ENCODE measurements around the gene ROMO1. TPM values are rescaled to one million over a fixed set of nuclear protein-coding genes. Genes with fewer than 3 reads are reported as not detected.
"Not testable (repeated sequence)": the region's sequence is repeated elsewhere in the genome, so short reads cannot be mapped to it uniquely, and the experiment has no call there.

The ROMO1 gene
- total RNA-seq, 1 donor from 2014 or later: 94.9 TPM

DNA sequence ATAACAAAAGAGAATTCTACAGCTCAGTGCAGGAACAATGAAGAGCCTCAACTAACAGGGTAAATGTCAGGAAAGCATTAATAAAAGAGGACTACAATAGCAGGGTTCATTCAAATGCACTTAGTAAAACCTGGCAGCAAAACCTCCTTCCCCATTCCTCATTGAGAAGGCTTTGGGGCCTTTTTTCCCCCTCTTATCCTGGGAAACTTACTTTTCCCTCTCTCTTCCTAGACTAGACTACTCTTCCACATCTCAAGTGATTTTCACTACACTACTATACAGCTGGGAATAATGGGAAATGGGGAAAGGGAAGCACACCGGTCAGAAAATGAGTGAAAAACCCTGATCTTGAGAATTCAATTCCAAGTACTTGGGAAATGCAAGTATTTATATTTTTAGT is 10.1 kb downstream of the ROMO1 start:
- DNase-seq: no peak
- H3K4me3 Mint-ChIP-seq: no peak overlapping the region
- H3K27me3 Mint-ChIP-seq: no peaks in the 10 kb centered on the region
- peak overlapping the region; percentile 1 for H3K27ac Mint-ChIP-seq
- intact Hi-C loops (cut with micrococcal nuclease): loop anchor here (2.0 kb wide), 1 partner anchor 26 kb away; no protein-coding TSS in a partner anchor
- peaks cover 72% of the 10 kb centered on the region for H3K36me3 Mint-ChIP-seq (ENCODE audit: low read depth)
- H3K4me1 Mint-ChIP-seq: peaks cover 31% of the 10 kb centered on the region
- no peaks in the 10 kb centered on the region for H3K9me3 Mint-ChIP-seq

DNA sequence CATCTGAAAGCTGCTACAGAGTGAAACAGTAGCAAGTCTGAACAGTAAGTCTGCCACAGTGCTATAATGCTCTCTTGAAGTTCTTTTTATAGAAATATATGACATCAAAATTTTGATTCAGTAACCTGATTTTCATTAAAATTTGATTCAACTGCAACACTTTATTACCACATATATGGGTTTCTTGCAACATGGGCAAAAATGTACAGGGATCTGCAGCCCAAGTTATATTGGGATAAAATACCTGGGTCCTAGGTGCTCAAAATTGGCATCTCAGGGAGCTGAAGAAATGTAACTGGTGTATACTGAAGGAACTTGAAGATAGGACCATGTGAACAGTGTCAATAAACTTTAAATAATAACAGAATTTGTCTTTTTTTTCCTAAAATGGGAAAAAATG is 10.8 kb downstream of the ROMO1 start:
- Mint-ChIP-seq H3K4me1 (peaks cover 30% of the 10 kb centered on the region), H3K27ac (no peak overlapping the region), H3K9me3 (no peaks in the 10 kb centered on the region), H3K36me3 (ENCODE audit: low read depth) (peaks cover 67% of the 10 kb centered on the region), H3K4me3 (no peak overlapping the region), H3K27me3 (no peaks in the 10 kb centered on the region)
- DNase-seq: no peak
- intact Hi-C loops (cut with micrococcal nuclease): no loop called here

DNA sequence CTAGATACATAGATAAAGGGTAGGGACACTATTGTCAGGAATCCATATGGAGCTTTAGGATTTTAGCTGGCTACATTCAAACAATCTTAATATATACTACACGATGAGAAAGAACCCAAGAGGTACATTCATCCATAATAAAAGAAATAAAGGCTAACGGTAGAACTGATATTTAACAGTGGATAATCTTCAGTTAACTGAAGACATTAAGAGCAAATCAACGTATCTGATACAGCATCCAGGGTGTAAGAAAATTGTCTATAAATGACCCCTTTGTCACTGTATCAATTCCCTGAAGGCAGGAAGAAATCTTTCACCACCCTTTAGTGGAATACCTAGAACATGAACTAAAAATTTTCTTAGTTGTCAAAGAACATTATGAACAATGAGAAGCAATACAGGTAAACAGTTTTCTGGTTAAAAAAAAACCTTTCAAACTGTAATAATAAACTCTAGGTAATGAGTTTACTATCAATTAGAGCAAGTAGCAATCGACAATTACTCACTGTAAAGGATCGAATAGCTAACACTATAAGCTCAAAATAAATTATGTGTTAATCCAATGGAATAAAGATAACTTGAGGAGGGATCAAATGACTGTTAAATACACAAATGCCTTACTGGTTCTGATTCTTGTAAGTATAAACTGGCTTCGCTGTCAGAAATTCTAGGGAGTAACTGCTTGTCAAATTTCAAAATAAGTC is 11.8 kb downstream of the ROMO1 start:
- Mint-ChIP-seq H3K36me3 (ENCODE audit: low read depth) (peaks cover 65% of the 10 kb centered on the region), H3K9me3 (no peaks in the 10 kb centered on the region), H3K27me3 (no peaks in the 10 kb centered on the region), H3K27ac (peak overlapping the region; percentile 55), H3K4me3 (peak overlapping the region; percentile 34), H3K4me1 (peaks cover 35% of the 10 kb centered on the region)
- no peak for DNase-seq
- intact Hi-C loops (cut with micrococcal nuclease): no loop called here

DNA sequence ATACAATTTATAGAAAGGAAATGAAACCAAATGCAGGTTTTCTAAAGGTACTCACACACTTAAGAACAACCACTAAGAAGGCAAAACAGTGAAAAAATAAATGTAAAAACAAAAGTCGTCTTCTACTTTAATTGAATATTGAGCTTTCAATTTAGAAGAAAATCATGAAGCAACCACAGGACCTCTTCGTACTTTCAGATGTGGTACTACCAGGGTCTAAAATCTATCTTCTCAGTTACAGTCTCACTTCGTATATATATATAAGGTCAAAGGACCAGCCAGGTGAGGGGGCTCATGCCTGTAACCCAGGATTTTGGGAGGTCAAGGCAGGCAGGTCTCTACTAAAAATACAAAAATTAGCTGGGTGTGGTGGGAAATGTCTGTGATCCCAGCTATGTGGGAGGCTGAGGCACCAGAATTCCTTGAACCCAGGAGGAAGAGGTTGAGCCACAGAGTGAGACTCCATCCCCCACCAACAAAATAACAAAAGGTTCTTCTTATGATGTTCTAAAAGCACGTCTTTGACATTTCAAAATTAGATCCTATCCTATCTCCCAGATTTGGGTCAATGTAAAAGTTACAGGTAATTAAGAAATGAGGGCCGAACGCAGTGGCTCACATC is 12.5 kb downstream of the ROMO1 start:
- no peaks in the 10 kb centered on the region for H3K27me3 Mint-ChIP-seq
- H3K27ac Mint-ChIP-seq: peak overlapping the region; percentile 55
- H3K36me3 Mint-ChIP-seq (ENCODE audit: low read depth): peaks cover 65% of the 10 kb centered on the region
- intact Hi-C loops (cut with micrococcal nuclease): no loop called here
- H3K4me3 Mint-ChIP-seq: peak overlapping the region; percentile 34
- H3K4me1 Mint-ChIP-seq: peaks cover 37% of the 10 kb centered on the region
- DNase-seq: no peak
- H3K9me3 Mint-ChIP-seq: no peaks in the 10 kb centered on the region

DNA sequence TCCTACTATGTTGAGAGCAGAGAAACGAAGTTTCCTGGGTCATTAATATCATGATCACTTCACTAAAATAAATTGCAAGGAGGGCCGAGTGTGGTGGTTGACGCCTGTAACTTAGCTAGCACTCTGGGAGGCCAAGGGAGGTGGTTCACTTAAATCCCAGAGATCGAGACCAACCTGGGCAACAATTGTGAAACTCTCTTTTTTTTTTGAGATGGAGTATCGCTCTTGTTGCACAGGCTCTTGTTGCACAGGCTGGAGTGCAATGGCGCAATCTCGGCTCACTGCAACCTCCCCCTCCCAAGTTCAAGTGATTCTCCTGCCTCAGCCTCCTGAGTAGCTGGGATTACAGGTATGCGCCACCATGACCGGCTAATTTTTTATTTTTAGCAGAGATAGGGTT is 13.9 kb downstream of the ROMO1 start:
- H3K27me3 Mint-ChIP-seq; DNase-seq; intact Hi-C loops (cut with micrococcal nuclease); H3K9me3 Mint-ChIP-seq; H3K27ac Mint-ChIP-seq; H3K4me3 Mint-ChIP-seq: not testable (repeated sequence)
- Mint-ChIP-seq H3K4me1 (peaks cover 39% of the 10 kb centered on the region), H3K36me3 (ENCODE audit: low read depth) (peaks cover 66% of the 10 kb centered on the region)

DNA sequence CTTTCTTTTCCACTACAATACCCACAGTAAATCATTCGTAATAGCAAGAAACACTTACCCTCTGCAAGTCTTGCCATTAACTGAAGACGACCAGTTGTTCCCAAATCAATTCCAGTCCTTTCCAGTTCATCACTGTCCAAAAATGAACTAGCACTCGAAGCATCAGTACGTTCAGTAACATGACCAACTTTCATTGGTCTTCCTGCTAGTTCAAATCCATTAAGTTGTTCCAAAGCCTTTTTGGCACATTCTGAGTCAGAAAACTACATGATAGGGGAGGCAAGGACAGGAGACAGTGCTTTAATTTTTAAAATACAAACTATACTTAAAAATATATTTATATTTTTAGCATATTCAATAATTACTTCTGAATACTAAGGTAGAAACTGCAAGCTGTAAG is 14.9 kb downstream of the ROMO1 start:
- H3K27me3 Mint-ChIP-seq: no peaks in the 10 kb centered on the region
- peaks cover 67% of the 10 kb centered on the region for H3K36me3 Mint-ChIP-seq (ENCODE audit: low read depth)
- no peaks in the 10 kb centered on the region for H3K9me3 Mint-ChIP-seq
- intact Hi-C loops (cut with micrococcal nuclease): no loop called here
- DNase-seq: no peak
- H3K4me3 Mint-ChIP-seq: no peak overlapping the region
- peaks cover 38% of the 10 kb centered on the region for H3K4me1 Mint-ChIP-seq
- no peak overlapping the region for H3K27ac Mint-ChIP-seq

DNA sequence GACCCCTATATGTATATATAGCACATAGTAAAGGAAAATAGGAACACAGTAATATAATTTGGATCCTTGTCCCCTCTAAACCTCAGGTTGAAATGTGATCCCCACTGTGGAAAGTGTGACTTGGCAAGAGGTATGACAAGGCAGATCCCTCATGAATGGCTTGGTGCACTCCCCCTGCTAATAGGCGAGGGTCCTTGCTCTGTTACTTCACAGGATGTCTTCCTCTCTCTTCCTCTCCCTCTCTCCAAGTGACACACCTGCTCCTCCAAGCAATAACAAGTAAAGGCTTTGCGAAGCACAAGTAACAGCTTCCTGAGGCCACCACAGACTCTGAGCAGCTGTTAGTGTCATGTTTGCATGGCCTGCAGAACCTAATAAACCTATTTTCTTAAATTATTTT is 16.4 kb downstream of the ROMO1 start:
- DNase-seq: no peak
- H3K36me3 Mint-ChIP-seq (ENCODE audit: low read depth): peaks cover 69% of the 10 kb centered on the region
- no peaks in the 10 kb centered on the region for H3K9me3 Mint-ChIP-seq
- H3K4me3 Mint-ChIP-seq: no peak overlapping the region
- H3K27me3 Mint-ChIP-seq: no peaks in the 10 kb centered on the region
- H3K27ac Mint-ChIP-seq: no peak overlapping the region
- peaks cover 40% of the 10 kb centered on the region for H3K4me1 Mint-ChIP-seq
- intact Hi-C loops (cut with micrococcal nuclease): no loop called here

DNA sequence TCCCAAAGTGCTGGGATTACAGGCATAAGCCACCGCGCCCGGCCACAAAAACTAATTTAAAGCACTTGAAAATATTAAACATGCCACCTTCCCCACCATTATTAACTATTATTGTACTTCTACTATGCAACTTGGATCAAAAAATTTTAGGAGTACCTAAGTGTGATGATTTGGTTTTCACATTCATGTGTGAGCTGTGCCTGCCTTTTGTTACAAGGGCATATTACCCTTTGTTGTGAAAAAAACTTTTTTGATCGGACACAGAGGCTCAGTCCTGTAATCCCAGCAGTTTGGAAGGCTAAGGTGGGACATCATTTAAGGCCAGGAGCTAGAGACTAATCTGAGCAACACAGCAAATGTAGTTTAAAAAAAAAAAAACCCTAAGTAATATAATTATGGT is 17.1 kb downstream of the ROMO1 start:
- Mint-ChIP-seq H3K27me3 (no peaks in the 10 kb centered on the region), H3K9me3 (no peaks in the 10 kb centered on the region), H3K4me3 (no peak overlapping the region), H3K36me3 (ENCODE audit: low read depth) (peaks cover 68% of the 10 kb centered on the region), H3K4me1 (peaks cover 35% of the 10 kb centered on the region), H3K27ac (no peak overlapping the region)
- intact Hi-C loops (cut with micrococcal nuclease): no loop called here
- no peak for DNase-seq

DNA sequence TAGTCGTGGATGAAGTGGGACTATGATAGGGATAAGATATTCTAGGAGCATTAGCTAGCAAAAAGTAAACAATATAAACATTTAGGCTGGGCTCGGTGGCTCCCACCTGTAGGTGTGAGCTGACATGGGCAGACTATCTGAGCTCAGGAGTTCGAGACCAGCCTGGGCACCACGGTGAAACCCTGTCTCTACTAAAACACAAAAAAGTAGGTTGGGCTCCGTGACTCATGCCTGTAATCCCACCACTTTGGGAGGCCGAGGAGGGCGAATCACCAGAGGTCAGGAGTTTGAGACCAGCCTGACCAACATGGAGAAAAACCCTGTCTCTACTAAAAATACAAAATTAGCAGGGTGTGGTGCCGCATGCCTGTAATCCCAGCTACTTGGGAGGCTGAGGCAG is 19.1 kb downstream of the ROMO1 start:
- H3K9me3 Mint-ChIP-seq; DNase-seq; H3K4me3 Mint-ChIP-seq; intact Hi-C loops (cut with micrococcal nuclease); H3K27ac Mint-ChIP-seq; H3K27me3 Mint-ChIP-seq: not testable (repeated sequence)
- Mint-ChIP-seq H3K36me3 (ENCODE audit: low read depth) (peaks cover 71% of the 10 kb centered on the region), H3K4me1 (peaks cover 28% of the 10 kb centered on the region)

DNA sequence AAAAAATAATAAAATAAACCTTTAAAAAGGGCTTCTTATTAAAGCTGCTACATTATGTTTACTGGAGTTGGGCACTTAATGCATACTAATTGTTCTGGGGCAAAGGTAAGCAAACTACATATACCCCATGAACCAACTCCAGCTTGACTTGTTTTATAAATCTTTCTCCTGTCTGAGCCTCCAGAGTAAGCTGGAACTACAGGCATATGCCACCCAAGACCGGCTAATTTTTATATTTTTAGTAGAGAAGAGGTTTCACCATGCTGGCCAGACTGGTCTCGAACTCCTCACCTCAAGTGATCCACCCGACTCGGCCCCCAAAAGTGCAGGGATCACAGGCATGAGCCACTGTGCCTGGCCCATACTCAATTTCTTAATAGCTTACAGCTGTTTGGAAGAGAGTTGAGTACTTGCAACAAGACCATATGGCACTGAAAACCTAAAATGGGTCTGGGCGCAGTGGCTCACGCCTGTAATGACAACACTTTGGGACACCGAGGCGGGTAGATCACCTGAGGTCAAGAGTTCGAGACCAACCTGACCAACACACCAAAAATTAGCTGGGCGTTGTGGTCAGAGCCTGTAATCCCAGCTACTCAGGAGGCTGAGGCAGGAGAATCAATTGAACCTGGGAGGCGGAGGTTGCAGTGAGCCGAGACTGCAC is 19.9 kb downstream of the ROMO1 start:
- H3K27ac Mint-ChIP-seq: no peak overlapping the region
- H3K9me3 Mint-ChIP-seq: no peaks in the 10 kb centered on the region
- H3K27me3 Mint-ChIP-seq: no peaks in the 10 kb centered on the region
- H3K4me1 Mint-ChIP-seq: peaks cover 25% of the 10 kb centered on the region
- H3K4me3 Mint-ChIP-seq: no peak overlapping the region
- H3K36me3 Mint-ChIP-seq (ENCODE audit: low read depth): peaks cover 71% of the 10 kb centered on the region
- peak; percentile 55 for DNase-seq
- intact Hi-C loops (cut with micrococcal nuclease): no loop called here

DNA sequence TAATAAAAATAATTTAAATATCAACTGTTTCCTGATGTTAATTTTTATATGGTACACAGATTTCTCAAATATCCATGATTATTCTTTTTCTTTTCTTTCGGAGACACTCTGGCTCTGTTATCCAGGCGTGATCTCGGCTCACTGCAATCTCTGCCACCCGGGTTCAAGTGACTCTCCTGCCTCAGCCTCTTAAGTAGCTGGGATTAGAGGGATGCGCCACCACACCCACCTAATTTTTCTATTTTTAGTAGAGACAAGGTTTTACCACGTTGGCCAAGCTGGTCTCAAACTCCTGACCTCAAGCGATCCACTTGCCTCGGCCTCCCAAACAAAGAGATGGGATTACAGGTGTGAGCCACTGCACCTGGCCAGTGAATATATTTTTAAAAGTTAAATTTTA is 20.5 kb downstream of the ROMO1 start:
- H3K36me3 Mint-ChIP-seq (ENCODE audit: low read depth): peaks cover 72% of the 10 kb centered on the region
- intact Hi-C loops (cut with micrococcal nuclease): no loop called here
- peaks cover 24% of the 10 kb centered on the region for H3K4me1 Mint-ChIP-seq

DNA sequence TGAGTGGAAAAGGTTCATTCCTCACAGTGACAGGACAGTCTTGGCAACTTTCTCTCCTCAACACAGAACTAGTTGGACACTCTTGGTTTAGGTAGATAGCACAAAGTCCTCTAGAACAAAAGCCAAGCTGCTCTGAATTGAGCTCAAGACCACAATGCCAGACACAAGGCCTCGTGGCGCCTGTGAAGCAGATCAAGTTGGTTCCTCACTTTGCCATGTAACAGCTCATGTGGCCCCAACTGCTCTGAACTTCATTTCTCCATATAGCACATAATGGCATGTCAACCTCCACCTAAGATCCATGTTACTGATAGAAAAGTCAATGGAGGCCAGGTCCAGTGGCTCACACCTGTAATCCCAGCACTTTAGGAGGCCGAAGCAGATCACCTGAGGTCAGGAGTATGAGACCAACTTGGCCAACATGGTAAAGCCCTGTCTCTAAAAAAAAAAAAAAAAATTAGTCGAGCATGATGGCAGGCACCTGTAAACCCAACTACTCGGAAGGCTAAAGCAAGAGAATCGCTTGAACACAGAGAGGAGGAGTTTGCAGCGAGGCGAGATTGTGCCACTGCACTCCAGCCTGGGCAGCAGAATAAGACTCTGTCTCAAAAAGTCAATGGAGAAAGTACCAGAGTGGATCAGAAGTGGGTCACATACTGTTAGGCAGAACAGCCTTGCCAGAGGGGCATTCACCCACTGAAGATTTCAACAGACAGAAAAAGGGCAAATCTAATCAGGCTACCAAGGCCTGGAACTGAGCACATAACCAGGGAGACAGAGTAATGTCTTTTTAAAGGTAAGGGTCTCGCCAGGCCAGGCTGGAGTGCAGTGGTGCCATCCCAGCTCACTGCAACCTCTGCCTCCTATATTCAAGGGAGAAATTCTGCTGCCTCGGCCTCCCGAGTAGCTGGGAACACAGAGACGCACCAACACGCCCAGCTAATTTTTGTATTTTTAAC is 21.2 kb downstream of the ROMO1 start:
- DNase-seq: peak; percentile 56
- no peak overlapping the region for H3K27ac Mint-ChIP-seq
- H3K4me3 Mint-ChIP-seq: no peak overlapping the region
- no peaks in the 10 kb centered on the region for H3K27me3 Mint-ChIP-seq
- no peaks in the 10 kb centered on the region for H3K9me3 Mint-ChIP-seq
- intact Hi-C loops (cut with micrococcal nuclease): no loop called here
- H3K36me3 Mint-ChIP-seq (ENCODE audit: low read depth): peaks cover 76% of the 10 kb centered on the region
- peaks cover 23% of the 10 kb centered on the region for H3K4me1 Mint-ChIP-seq

More for the DNA sequence above, 20.5 kb downstream of the ROMO1 start:
- H3K27me3 Mint-ChIP-seq: no peaks in the 10 kb centered on the region
- no peak overlapping the region for H3K27ac Mint-ChIP-seq
- H3K4me3 Mint-ChIP-seq: no peak overlapping the region
- DNase-seq: peak; percentile 49
- no peaks in the 10 kb centered on the region for H3K9me3 Mint-ChIP-seq

DNA sequence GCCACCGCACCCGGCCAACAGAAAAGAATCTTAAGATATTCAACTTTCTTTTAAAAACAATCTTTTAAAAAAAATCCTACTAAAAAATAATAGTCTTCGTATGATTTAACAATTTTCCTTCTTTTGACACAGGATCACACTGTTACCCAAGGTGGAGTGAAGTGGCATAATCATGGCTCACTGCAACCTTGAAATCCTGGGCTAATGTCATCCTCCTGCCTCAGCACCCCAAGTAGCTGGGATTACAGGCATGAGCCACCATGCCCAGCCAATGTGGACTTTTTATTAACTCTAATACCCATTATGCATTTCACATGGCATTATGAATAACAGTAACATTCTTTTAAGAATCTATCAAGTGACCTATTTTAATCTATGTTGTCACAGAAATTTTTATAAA is 22.0 kb downstream of the ROMO1 start:
- no peaks in the 10 kb centered on the region for H3K9me3 Mint-ChIP-seq
- peaks cover 76% of the 10 kb centered on the region for H3K36me3 Mint-ChIP-seq (ENCODE audit: low read depth)
- H3K27me3 Mint-ChIP-seq: no peaks in the 10 kb centered on the region
- H3K4me1 Mint-ChIP-seq: peaks cover 20% of the 10 kb centered on the region
- H3K27ac Mint-ChIP-seq: no peak overlapping the region
- no peak overlapping the region for H3K4me3 Mint-ChIP-seq
- DNase-seq: no peak
- intact Hi-C loops (cut with micrococcal nuclease): no loop called here
